Measurements from ENCODE around the gene COX4I1.
"Not testable (repeated sequence)": the region's sequence is repeated elsewhere in the genome, so short reads cannot be mapped to it uniquely, and the experiment has no call there.

The COX4I1 gene

DNA sequence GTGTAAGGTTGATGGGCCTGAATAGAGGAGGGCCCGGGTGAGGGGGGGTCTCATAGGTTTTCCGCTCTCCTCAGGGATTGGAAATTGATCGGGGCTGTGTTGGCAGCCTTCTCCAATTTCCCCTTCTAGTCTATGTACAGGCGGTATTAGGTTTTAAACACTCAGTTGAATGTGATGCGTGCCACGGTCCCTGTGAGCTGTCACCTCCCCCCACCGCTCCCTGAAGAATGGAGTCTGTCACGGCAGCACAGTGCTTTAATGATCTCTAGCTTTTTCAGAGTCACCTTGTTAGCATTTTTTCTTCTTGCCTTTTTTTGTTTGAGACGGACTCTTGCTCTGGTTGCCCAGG is 800 bp downstream of the COX4I1 start:
- H2AFZ ChIP-seq (ENCODE audit: low read depth, low read length) = no peak overlapping the region
- H4K20me1 ChIP-seq (ENCODE audit: insufficient read depth, low read length) = peaks cover 22% of the 10 kb centered on the region; the same call in 1 of the 2 replicates
- H3K4me1 ChIP-seq (ENCODE audit: low read length) = peaks cover 17% of the 10 kb centered on the region
- no peaks in the 10 kb centered on the region for H3K9me3 ChIP-seq (ENCODE audit: insufficient read depth, low read length)
- peaks cover 86% of the 10 kb centered on the region for H3K79me2 ChIP-seq (ENCODE audit: low read length)
- H3K4me2 ChIP-seq (ENCODE audit: low read length) = peak overlapping the region; percentile 91
- H3K9ac ChIP-seq (ENCODE audit: low read length) = peak overlapping the region; percentile 87
- peaks cover 43% of the 10 kb centered on the region for H3K36me3 ChIP-seq (replicated peaks; ENCODE audit: low read depth, low read length)
- peak overlapping the region; percentile 52 for H3K27ac ChIP-seq (ENCODE audit: low read length)
- TF ChIP-seq, protein P1, sequence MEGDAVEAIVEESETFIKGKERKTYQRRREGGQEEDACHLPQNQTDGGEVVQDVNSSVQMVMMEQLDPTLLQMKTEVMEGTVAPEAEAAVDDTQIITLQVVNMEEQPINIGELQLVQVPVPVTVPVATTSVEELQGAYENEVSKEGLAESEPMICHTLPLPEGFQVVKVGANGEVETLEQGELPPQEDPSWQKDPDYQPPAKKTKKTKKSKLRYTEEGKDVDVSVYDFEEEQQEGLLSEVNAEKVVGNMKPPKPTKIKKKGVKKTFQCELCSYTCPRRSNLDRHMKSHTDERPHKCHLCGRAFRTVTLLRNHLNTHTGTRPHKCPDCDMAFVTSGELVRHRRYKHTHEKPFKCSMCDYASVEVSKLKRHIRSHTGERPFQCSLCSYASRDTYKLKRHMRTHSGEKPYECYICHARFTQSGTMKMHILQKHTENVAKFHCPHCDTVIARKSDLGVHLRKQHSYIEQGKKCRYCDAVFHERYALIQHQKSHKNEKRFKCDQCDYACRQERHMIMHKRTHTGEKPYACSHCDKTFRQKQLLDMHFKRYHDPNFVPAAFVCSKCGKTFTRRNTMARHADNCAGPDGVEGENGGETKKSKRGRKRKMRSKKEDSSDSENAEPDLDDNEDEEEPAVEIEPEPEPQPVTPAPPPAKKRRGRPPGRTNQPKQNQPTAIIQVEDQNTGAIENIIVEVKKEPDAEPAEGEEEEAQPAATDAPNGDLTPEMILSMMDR (IDR thresholded peaks at IDR 0.05; ENCODE audit: low read depth, low read length) = no peak
- no peak for TF ChIP-seq EZH2phosphoT487 (IDR thresholded peaks at IDR 0.05; ENCODE audit: low read depth)
- no peaks in the 10 kb centered on the region for H3K27me3 ChIP-seq (ENCODE audit: low read depth, low read length)
- H3K4me3 ChIP-seq (ENCODE audit: low read length) = peak overlapping the region; percentile 91

DNA sequence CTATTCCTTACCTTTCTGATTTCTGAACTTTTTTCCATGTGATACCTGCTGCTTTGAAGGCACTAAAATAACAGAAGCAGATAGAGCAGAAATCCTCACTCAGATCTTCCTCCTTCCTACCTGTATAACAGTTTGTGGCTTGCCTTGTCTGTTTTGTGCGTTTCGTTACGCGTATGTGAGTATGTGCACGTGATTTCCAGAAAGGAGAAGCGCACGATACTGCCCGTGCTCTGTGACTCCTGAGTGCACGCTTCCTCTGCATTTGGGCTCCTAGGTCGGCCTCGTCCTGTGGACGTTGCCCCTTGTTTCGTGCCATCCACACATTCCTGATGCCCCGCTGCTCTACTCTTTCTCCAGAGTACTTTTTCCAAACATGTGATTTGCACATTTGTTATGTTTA is 4.1 kb downstream of the COX4I1 start:
- Histone ChIP-seq H4K20me1 (ENCODE audit: insufficient read depth, low read length) (peaks cover 18% of the 10 kb centered on the region; the same call in 1 of the 2 replicates), H3K4me2 (ENCODE audit: low read length) (no peak overlapping the region)
- TF ChIP-seq, protein P1 (IDR thresholded peaks at IDR 0.05; ENCODE audit: low read depth, low read length) = no peak
- TF ChIP-seq EZH2phosphoT487 (IDR thresholded peaks at IDR 0.05; ENCODE audit: low read depth) = no peak

DNA sequence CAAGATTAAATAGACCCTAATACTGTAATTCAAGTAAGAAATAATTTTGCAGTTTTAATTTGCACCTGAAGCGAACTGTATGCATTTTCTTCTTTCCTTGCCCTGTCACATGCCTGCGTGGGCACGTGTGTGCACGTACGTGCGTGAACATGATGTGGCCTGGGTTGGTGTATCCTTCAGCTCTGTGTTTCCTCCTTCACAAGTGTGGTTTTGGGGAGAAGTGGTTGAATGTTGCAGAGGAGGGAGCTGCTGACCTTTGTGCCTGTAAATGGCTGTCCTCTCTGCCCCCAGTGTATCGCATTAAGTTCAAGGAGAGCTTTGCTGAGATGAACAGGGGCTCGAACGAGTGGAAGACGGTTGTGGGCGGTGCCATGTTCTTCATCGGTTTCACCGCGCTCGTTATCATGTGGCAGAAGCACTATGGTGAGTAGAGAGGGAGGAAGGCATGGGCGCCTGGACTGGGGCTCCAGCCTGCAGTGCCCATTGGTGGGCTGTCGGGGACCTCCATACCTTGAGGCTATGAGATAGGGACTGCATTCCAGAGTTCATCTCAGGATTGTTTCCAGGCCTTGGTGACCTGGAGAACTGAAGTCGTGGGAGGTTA is 6.0 kb downstream of the COX4I1 start:
- no peak overlapping the region for H3K9ac ChIP-seq (ENCODE audit: low read length)
- H3K9me3 ChIP-seq (ENCODE audit: insufficient read depth, low read length) = no peaks in the 10 kb centered on the region
- H3K4me2 ChIP-seq (ENCODE audit: low read length) = no peak overlapping the region
- H3K4me3 ChIP-seq (ENCODE audit: low read length) = no peak overlapping the region
- H3K27me3 ChIP-seq (ENCODE audit: low read depth, low read length) = no peaks in the 10 kb centered on the region
- H3K36me3 ChIP-seq (replicated peaks; ENCODE audit: low read depth, low read length) = peaks cover 56% of the 10 kb centered on the region
- no peak overlapping the region for H3K27ac ChIP-seq (ENCODE audit: low read length)
- H2AFZ ChIP-seq (ENCODE audit: low read depth, low read length) = no peak overlapping the region
- peaks cover 33% of the 10 kb centered on the region for H3K79me2 ChIP-seq (ENCODE audit: low read length)
- peaks cover 7% of the 10 kb centered on the region for H3K4me1 ChIP-seq (ENCODE audit: low read length)
- no peak for TF ChIP-seq EZH2phosphoT487 (IDR thresholded peaks at IDR 0.05; ENCODE audit: low read depth)
- TF ChIP-seq, protein P1 (IDR thresholded peaks at IDR 0.05; ENCODE audit: low read depth, low read length) = no peak
- H4K20me1 ChIP-seq (ENCODE audit: insufficient read depth, low read length) = peaks cover 13% of the 10 kb centered on the region; the same call in 1 of the 2 replicates

More for the DNA sequence above, 4.1 kb downstream of the COX4I1 start:
- Histone ChIP-seq H3K79me2 (ENCODE audit: low read length) (peaks cover 53% of the 10 kb centered on the region), H3K9ac (ENCODE audit: low read length) (no peak overlapping the region), H3K4me3 (ENCODE audit: low read length) (no peak overlapping the region), H3K27me3 (ENCODE audit: low read depth, low read length) (no peaks in the 10 kb centered on the region), H2AFZ (ENCODE audit: low read depth, low read length) (no peak overlapping the region), H3K9me3 (ENCODE audit: insufficient read depth, low read length) (no peaks in the 10 kb centered on the region), H3K27ac (ENCODE audit: low read length) (no peak overlapping the region), H3K36me3 (replicated peaks; ENCODE audit: low read depth, low read length) (peaks cover 56% of the 10 kb centered on the region), H3K4me1 (ENCODE audit: low read length) (peaks cover 9% of the 10 kb centered on the region)

DNA sequence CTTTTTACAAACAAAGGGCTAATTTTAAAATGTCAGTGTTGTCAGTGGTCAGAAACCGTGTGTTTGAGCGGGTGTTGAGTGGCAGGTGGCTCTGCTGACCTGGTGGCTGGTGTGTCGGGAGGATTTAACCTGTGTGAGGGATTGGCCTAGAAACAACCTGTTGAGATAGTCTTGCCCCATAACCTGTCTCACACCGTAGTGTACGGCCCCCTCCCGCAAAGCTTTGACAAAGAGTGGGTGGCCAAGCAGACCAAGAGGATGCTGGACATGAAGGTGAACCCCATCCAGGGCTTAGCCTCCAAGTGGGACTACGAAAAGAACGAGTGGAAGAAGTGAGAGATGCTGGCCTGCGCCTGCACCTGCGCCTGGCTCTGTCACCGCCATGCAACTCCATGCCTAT is 7.0 kb downstream of the COX4I1 start:
- H3K9ac ChIP-seq (ENCODE audit: low read length) = no peak overlapping the region
- H3K27me3 ChIP-seq (ENCODE audit: low read depth, low read length) = no peaks in the 10 kb centered on the region
- no peak overlapping the region for H2AFZ ChIP-seq (ENCODE audit: low read depth, low read length)
- no peak overlapping the region for H3K27ac ChIP-seq (ENCODE audit: low read length)
- peaks cover 23% of the 10 kb centered on the region for H3K79me2 ChIP-seq (ENCODE audit: low read length)
- TF ChIP-seq, protein P1 (IDR thresholded peaks at IDR 0.05; ENCODE audit: low read depth, low read length) = no peak
- no peak for TF ChIP-seq EZH2phosphoT487 (IDR thresholded peaks at IDR 0.05; ENCODE audit: low read depth)
- H3K4me3 ChIP-seq (ENCODE audit: low read length) = no peak overlapping the region
- H4K20me1 ChIP-seq (ENCODE audit: insufficient read depth, low read length) = 0 out of 2 replicates have a peak, but pooled peaks cover 10% of the 10 kb centered on the region
- H3K36me3 ChIP-seq (replicated peaks; ENCODE audit: low read depth, low read length) = peaks cover 52% of the 10 kb centered on the region
- H3K9me3 ChIP-seq (ENCODE audit: insufficient read depth, low read length) = no peaks in the 10 kb centered on the region
- H3K4me1 ChIP-seq (ENCODE audit: low read length) = no peaks in the 10 kb centered on the region
- no peak overlapping the region for H3K4me2 ChIP-seq (ENCODE audit: low read length)

DNA sequence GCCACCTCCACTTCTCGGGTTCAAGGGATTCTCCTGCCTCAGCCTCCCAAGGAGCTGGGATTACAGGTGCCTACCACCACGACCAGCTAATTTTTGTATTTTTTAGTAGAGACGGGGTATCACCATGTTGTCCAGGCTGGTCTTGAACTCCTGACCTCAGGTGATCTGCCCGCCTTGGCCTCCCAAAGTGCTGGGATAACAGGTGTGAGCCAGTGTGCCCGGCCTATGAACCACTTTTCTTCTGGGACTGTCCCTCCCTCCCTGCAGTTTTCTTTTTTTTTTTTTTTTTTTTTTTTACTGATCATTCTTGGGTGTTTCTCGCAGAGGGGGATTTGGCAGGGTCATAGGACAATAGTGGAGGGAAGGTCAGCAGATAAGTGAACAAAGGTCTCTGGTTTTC is 7.8 kb downstream of the COX4I1 start:
- not testable (repeated sequence) for H3K27ac ChIP-seq (ENCODE audit: low read length)

DNA sequence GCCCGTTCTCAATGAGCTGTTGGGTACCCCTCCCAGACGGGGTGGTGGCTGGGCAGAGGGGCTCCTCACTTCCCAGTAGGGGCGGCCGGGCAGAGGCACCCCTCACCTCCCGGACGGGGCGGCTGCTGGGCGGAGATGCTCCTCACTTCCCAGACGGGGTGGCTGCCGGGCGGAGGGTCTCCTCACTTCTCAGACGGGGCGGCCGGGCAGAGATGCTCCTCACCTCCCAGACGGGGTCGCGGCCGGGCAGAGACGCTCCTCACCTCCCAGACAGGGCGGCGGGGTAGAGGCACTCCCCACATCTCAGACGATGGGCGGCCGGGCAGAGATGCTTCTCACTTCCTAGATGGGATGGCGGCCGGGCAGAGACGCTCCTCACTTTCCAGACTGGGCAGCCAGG is 8.6 kb downstream of the COX4I1 start:
- not testable (repeated sequence) for H3K4me3 ChIP-seq (ENCODE audit: low read length); H3K9me3 ChIP-seq (ENCODE audit: insufficient read depth, low read length); H3K79me2 ChIP-seq (ENCODE audit: low read length); H2AFZ ChIP-seq (ENCODE audit: low read depth, low read length); H3K27me3 ChIP-seq (ENCODE audit: low read depth, low read length); H3K4me2 ChIP-seq (ENCODE audit: low read length); H3K27ac ChIP-seq (ENCODE audit: low read length); H3K4me1 ChIP-seq (ENCODE audit: low read length); H3K9ac ChIP-seq (ENCODE audit: low read length); H4K20me1 ChIP-seq (ENCODE audit: insufficient read depth, low read length)
- peaks cover 36% of the 10 kb centered on the region for H3K36me3 ChIP-seq (replicated peaks; ENCODE audit: low read depth, low read length)

More for the DNA sequence above, 7.8 kb downstream of the COX4I1 start:
- H3K4me1 ChIP-seq (ENCODE audit: low read length); H3K4me2 ChIP-seq (ENCODE audit: low read length); H2AFZ ChIP-seq (ENCODE audit: low read depth, low read length); H4K20me1 ChIP-seq (ENCODE audit: insufficient read depth, low read length); H3K27me3 ChIP-seq (ENCODE audit: low read depth, low read length); H3K9me3 ChIP-seq (ENCODE audit: insufficient read depth, low read length); H3K9ac ChIP-seq (ENCODE audit: low read length); H3K4me3 ChIP-seq (ENCODE audit: low read length): not testable (repeated sequence)
- peaks cover 15% of the 10 kb centered on the region for H3K79me2 ChIP-seq (ENCODE audit: low read length)
- H3K36me3 ChIP-seq (replicated peaks; ENCODE audit: low read depth, low read length) = peaks cover 44% of the 10 kb centered on the region
